ENCODE results near the gene NOTCH3.

DNA sequence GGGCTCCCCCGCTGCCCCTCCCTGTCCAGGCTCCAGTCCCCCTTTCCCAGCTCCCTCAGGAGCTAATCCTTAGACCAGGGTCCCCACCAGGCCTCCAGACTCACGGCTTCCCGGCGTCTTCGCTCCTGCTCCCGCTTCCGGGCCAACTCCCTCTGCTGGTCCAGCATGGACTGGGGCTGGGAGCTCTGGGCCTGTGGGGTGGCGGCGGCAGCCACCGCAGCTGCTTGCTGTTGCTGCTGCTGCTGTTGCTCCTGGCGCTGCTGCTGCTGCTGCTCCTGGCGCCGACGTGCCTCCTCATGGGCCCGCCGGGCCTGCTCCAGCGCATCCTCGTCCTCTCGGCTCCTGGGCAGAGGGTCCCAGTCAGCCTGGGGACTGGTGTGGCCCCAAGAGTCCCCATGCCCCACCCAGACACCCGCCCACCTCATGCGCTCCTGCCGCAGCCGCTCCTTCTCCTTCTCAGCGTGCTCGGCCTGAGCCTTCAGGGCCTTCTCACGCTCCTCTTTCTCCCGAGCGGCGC, 37.9 kb upstream of the NOTCH3 start:
- TF ChIP-seq, protein P1, sequence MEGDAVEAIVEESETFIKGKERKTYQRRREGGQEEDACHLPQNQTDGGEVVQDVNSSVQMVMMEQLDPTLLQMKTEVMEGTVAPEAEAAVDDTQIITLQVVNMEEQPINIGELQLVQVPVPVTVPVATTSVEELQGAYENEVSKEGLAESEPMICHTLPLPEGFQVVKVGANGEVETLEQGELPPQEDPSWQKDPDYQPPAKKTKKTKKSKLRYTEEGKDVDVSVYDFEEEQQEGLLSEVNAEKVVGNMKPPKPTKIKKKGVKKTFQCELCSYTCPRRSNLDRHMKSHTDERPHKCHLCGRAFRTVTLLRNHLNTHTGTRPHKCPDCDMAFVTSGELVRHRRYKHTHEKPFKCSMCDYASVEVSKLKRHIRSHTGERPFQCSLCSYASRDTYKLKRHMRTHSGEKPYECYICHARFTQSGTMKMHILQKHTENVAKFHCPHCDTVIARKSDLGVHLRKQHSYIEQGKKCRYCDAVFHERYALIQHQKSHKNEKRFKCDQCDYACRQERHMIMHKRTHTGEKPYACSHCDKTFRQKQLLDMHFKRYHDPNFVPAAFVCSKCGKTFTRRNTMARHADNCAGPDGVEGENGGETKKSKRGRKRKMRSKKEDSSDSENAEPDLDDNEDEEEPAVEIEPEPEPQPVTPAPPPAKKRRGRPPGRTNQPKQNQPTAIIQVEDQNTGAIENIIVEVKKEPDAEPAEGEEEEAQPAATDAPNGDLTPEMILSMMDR (IDR thresholded peaks at IDR 0.05), result no peak
- TF ChIP-seq POLR2AphosphoS5 (IDR thresholded peaks at IDR 0.05) (no peak), POLR2A (IDR thresholded peaks at IDR 0.05) (no peak)
